Measurements from ENCODE around the gene DOCK1.

The DOCK1 gene

GRCh38 chr10:126930131-126930882, 25.1 kb downstream of the DOCK1 start:
- no peaks in the 10 kb centered on the region for H3F3A ChIP-seq (ENCODE audit: low read depth)
- H3K9me3 ChIP-seq (ENCODE audit: insufficient read depth, low read depth, low read length), result no peaks in the 10 kb centered on the region; the same call in 1 of the 2 replicates
- H3K27me3 ChIP-seq (ENCODE audit: insufficient read depth, low read length, poor library complexity, severe bottlenecking), result no peaks in the 10 kb centered on the region
- H3K9ac ChIP-seq (ENCODE audit: low read depth, low read length, poor library complexity, severe bottlenecking), result no peak overlapping the region
- H3K4me2 ChIP-seq (ENCODE audit: low read depth, low read length, poor library complexity, severe bottlenecking), result no peak overlapping the region
- no peaks in the 10 kb centered on the region for H4K20me1 ChIP-seq (ENCODE audit: insufficient read depth, low read length, poor library complexity, severe bottlenecking)
- H3K36me3 ChIP-seq (ENCODE audit: insufficient read depth, low read length), result no peaks in the 10 kb centered on the region
- no peak overlapping the region for H2AFZ ChIP-seq (ENCODE audit: low read length)
- no peak for TF ChIP-seq EZH2phosphoT487 (IDR thresholded peaks at IDR 0.05; ENCODE audit: borderline replicate concordance)
- TF ChIP-seq, protein P1, sequence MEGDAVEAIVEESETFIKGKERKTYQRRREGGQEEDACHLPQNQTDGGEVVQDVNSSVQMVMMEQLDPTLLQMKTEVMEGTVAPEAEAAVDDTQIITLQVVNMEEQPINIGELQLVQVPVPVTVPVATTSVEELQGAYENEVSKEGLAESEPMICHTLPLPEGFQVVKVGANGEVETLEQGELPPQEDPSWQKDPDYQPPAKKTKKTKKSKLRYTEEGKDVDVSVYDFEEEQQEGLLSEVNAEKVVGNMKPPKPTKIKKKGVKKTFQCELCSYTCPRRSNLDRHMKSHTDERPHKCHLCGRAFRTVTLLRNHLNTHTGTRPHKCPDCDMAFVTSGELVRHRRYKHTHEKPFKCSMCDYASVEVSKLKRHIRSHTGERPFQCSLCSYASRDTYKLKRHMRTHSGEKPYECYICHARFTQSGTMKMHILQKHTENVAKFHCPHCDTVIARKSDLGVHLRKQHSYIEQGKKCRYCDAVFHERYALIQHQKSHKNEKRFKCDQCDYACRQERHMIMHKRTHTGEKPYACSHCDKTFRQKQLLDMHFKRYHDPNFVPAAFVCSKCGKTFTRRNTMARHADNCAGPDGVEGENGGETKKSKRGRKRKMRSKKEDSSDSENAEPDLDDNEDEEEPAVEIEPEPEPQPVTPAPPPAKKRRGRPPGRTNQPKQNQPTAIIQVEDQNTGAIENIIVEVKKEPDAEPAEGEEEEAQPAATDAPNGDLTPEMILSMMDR (conservative IDR thresholded peaks at IDR 0.05; ENCODE audit: low read length), result no peak
- no peaks in the 10 kb centered on the region for H3K4me1 ChIP-seq (ENCODE audit: insufficient read depth, low read length, poor library complexity, severe bottlenecking)
- no peaks in the 10 kb centered on the region for H3K79me2 ChIP-seq (ENCODE audit: insufficient read depth, low read length)
- H3K9me2 ChIP-seq (replicated peaks; ENCODE audit: low read depth, low read length), result no peaks in the 10 kb centered on the region
- no peak overlapping the region for H3K4me3 ChIP-seq (ENCODE audit: low read length, poor library complexity, severe bottlenecking)

- Histone ChIP-seq H2AFZ (ENCODE audit: low read length) (no peak overlapping the region), H3K36me3 (ENCODE audit: insufficient read depth, low read length) (no peaks in the 10 kb centered on the region), H4K20me1 (ENCODE audit: insufficient read depth, low read length, poor library complexity, severe bottlenecking) (no peaks in the 10 kb centered on the region), H3F3A (ENCODE audit: low read depth) (no peaks in the 10 kb centered on the region), H3K79me2 (ENCODE audit: insufficient read depth, low read length) (no peaks in the 10 kb centered on the region), H3K27me3 (ENCODE audit: insufficient read depth, low read length, poor library complexity, severe bottlenecking) (no peaks in the 10 kb centered on the region), H3K4me3 (ENCODE audit: low read length, poor library complexity, severe bottlenecking) (no peak overlapping the region), H3K9me2 (replicated peaks; ENCODE audit: low read depth, low read length) (no peaks in the 10 kb centered on the region), H3K9me3 (ENCODE audit: insufficient read depth, low read depth, low read length) (no peaks in the 10 kb centered on the region; the same call in 1 of the 2 replicates), H3K9ac (ENCODE audit: low read depth, low read length, poor library complexity, severe bottlenecking) (no peak overlapping the region), H3K4me1 (ENCODE audit: insufficient read depth, low read length, poor library complexity, severe bottlenecking) (no peaks in the 10 kb centered on the region), H3K4me2 (ENCODE audit: low read depth, low read length, poor library complexity, severe bottlenecking) (no peak overlapping the region)
- TF ChIP-seq, protein P1 (conservative IDR thresholded peaks at IDR 0.05; ENCODE audit: low read length), result no peak
- TF ChIP-seq EZH2phosphoT487 (IDR thresholded peaks at IDR 0.05; ENCODE audit: borderline replicate concordance), result no peak
These were observed 25.8 kb downstream of the DOCK1 start for GRCh38 chr10:126930883-126931503.

DNA sequence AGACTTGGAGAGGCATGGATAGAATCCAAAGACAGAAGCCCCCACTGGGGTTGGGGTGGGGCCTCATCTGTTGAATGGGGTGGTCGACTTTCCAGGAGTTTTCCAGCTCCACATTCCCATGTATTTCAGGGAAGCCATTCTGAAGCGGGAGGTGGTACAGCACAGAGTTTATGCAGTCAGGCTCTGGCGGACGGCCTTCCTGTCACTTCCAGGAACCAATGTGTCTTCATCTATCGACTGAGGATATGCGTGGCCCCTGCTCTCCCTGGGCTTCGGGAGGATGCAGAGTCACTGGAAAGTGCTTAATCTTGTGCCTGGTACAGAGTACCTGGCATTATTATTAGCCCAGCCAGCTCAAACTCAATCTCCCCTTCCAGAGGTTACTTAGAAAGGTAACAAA, 26.3 kb downstream of the DOCK1 start:
- H3K4me1 ChIP-seq (ENCODE audit: insufficient read depth, low read length, poor library complexity, severe bottlenecking), result no peaks in the 10 kb centered on the region
- H2AFZ ChIP-seq (ENCODE audit: low read length), result no peak overlapping the region
- no peaks in the 10 kb centered on the region for H3K9me2 ChIP-seq (replicated peaks; ENCODE audit: low read depth, low read length)
- no peaks in the 10 kb centered on the region; the same call in 1 of the 2 replicates for H3K9me3 ChIP-seq (ENCODE audit: insufficient read depth, low read depth, low read length)
- H3K79me2 ChIP-seq (ENCODE audit: insufficient read depth, low read length), result no peaks in the 10 kb centered on the region
- no peaks in the 10 kb centered on the region for H3K27me3 ChIP-seq (ENCODE audit: insufficient read depth, low read length, poor library complexity, severe bottlenecking)
- H3K36me3 ChIP-seq (ENCODE audit: insufficient read depth, low read length), result no peaks in the 10 kb centered on the region
- H4K20me1 ChIP-seq (ENCODE audit: insufficient read depth, low read length, poor library complexity, severe bottlenecking), result no peaks in the 10 kb centered on the region
- H3K4me3 ChIP-seq (ENCODE audit: low read length, poor library complexity, severe bottlenecking), result no peak overlapping the region
- no peaks in the 10 kb centered on the region for H3F3A ChIP-seq (ENCODE audit: low read depth)
- H3K9ac ChIP-seq (ENCODE audit: low read depth, low read length, poor library complexity, severe bottlenecking), result no peak overlapping the region
- TF ChIP-seq EZH2phosphoT487 (IDR thresholded peaks at IDR 0.05; ENCODE audit: borderline replicate concordance), result no peak
- TF ChIP-seq, protein P1 (conservative IDR thresholded peaks at IDR 0.05; ENCODE audit: low read length), result no peak
- H3K4me2 ChIP-seq (ENCODE audit: low read depth, low read length, poor library complexity, severe bottlenecking), result no peak overlapping the region
